ENCODE results near the gene C12orf43.

DNA sequence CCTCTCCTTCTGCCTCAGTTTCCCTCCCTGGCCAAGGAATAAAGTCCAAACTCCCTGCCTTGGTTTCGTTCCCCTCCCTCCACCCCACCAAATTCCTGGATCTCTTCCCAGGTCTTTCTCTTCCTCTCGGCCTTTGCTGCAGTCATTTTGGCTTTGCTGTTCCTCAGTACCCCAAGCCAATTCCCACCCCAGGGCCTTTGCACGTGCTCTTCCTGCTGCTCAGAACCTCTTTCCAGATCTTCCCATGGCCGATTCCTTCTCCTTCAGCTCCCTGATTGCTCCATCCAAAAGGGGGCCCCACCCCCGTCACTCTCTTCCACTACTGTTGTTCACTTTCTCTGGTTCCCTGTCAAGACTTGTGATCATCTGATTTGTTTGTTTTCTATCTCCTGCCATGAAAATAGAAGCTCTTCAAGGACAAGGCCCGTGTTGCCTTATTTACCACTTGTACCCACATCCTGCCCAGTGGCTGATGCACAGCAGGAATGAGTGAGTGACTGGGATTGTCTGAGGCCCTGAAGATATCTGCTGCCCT, 34.8 kb downstream of the C12orf43 start:
- TF ChIP-seq EZH2 (IDR thresholded peaks at IDR 0.05; ENCODE audit: borderline replicate concordance, insufficient read depth, low read length, poor library complexity, severe bottlenecking) (no peak), REST (IDR thresholded peaks at IDR 0.05; ENCODE audit: borderline replicate concordance) (no peak), EP300 (conservative IDR thresholded peaks at IDR 0.05; ENCODE audit: poor library complexity, severe bottlenecking) (no peak), POLR2AphosphoS5 (IDR thresholded peaks at IDR 0.05) (no peak), TAF1 (IDR thresholded peaks at IDR 0.05; ENCODE audit: low read depth) (no peak), SMC3 (conservative IDR thresholded peaks at IDR 0.05; ENCODE audit: poor library complexity) (no peak), MXI1 (conservative IDR thresholded peaks at IDR 0.05; ENCODE audit: poor library complexity, severe bottlenecking) (no peak), RAD21 (conservative IDR thresholded peaks at IDR 0.05) (no peak)
- TF ChIP-seq, protein P1, sequence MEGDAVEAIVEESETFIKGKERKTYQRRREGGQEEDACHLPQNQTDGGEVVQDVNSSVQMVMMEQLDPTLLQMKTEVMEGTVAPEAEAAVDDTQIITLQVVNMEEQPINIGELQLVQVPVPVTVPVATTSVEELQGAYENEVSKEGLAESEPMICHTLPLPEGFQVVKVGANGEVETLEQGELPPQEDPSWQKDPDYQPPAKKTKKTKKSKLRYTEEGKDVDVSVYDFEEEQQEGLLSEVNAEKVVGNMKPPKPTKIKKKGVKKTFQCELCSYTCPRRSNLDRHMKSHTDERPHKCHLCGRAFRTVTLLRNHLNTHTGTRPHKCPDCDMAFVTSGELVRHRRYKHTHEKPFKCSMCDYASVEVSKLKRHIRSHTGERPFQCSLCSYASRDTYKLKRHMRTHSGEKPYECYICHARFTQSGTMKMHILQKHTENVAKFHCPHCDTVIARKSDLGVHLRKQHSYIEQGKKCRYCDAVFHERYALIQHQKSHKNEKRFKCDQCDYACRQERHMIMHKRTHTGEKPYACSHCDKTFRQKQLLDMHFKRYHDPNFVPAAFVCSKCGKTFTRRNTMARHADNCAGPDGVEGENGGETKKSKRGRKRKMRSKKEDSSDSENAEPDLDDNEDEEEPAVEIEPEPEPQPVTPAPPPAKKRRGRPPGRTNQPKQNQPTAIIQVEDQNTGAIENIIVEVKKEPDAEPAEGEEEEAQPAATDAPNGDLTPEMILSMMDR (IDR thresholded peaks at IDR 0.05; ENCODE audit: poor library complexity, severe bottlenecking), result no peak
